OCI-LY3 (cell line): ENCODE data around the gene TFAP2B.

Experiments
- H2AFZ ChIP-seq: fragments of 200-600, 300-600 bp; shearing (Covaris generic); 2 replicates; pipeline ENCODE4 v1.6.0; 2014; ENCODE audit warnings: antibody characterized with exemption, low read depth, low read length
- H3K27ac ChIP-seq: fragments of 200-600, 300-600 bp; sonication (generic); 2 replicates; pipeline ENCODE4 v1.5.1; 2014; ENCODE audit warnings: mild to moderate bottlenecking, low read length, moderate library complexity, mixed read lengths
- H3K27me3 ChIP-seq: fragments of 200-600, 300-600 bp; sonication (generic); 2 replicates; pipeline ENCODE4 v1.6.1; 2014; ENCODE audit warnings: low read depth, low read length, mixed read lengths
- H3K36me3 ChIP-seq: fragments of 200-600, 300-600 bp; sonication (generic); replicated peaks from 2 replicates; pipeline ENCODE3; 2014; ENCODE audit warnings: low read depth, low read length, mixed read lengths
- H3K4me1 ChIP-seq: fragments of 300-600, 200-600 bp; sonication (generic); 2 replicates; pipeline ENCODE4 v1.6.1; 2014; ENCODE audit warnings: low read length, mixed read lengths
- H3K4me2 ChIP-seq: fragments of 200-600, 300-600 bp; sonication (generic); 2 replicates; pipeline ENCODE4 v1.6.1; 2014; ENCODE audit warnings: low read length, mixed read lengths
- H3K4me3 ChIP-seq: fragments of 300-600, 200-600 bp; sonication (generic); 2 replicates; pipeline ENCODE4 v1.5.1; 2014; ENCODE audit warnings: antibody characterized with exemption, mild to moderate bottlenecking, low read length, moderate library complexity
- H3K79me2 ChIP-seq: fragments of 300-600, 200-600 bp; shearing (Covaris generic); 2 replicates; pipeline ENCODE4 v1.6.1; 2014; ENCODE audit warnings: mild to moderate bottlenecking, low read length, mixed read lengths
- H3K9ac ChIP-seq: fragments of 300-600, 200-600 bp; shearing (Covaris generic); 2 replicates; pipeline ENCODE4 v1.6.0; 2014; ENCODE audit warnings: mild to moderate bottlenecking, low read length, moderate library complexity
- H3K9me3 ChIP-seq: fragments of 200-600, 300-600 bp; shearing (Covaris generic); 2 replicates; pipeline ENCODE4 v1.6.1; 2014; ENCODE audit warnings: low read length, mixed read lengths; ENCODE audit not compliant: insufficient read depth
- H4K20me1 ChIP-seq: fragments of 200-600, 300-600 bp; sonication (generic); 2 replicates; pipeline ENCODE4 v1.6.1; 2016; ENCODE audit warnings: low read length, mixed read lengths; ENCODE audit not compliant: insufficient read depth
- EZH2phosphoT487 ChIP-seq: fragments of 200-600 bp; shearing (Covaris generic); IDR thresholded peaks from 2 replicates; pipeline ENCODE4 v1.6.1; 2018; ENCODE audit warnings: antibody characterized with exemption, mixed run types, low read depth
- TF ChIP-seq, protein P1 (sequence below): fragments of 200-600, 300-600 bp; sonication (generic); IDR thresholded peaks from 2 replicates; pipeline ENCODE4 v1.5.1; 2014; ENCODE audit warnings: antibody characterized with exemption, low read length, low read depth

TFAP2B gene

DNA sequence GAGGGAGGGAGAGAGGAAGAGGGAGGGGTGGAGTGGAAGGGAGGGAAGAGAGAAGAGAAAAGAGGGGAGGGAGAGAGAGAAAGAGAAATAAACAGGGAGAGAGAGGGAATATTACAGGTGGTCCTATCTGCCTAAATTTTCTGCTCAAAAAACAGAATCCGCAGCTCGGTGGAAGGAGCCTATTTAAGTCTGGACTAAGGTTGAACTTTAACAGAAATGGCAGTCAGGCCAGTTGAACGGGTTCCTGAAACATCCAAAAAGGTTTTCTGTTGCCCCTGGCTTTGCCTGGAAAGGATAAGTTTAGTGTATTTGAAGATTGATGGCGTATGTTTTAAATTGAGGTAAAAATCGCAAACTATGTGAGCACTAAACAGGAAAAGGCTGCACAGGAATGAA lies 2.2 kb downstream of the TFAP2B start:
- H3K27me3 ChIP-seq: peaks cover 20% of the 10 kb centered on the region
- no peak overlapping the region for H2AFZ ChIP-seq
- no peaks in the 10 kb centered on the region for H3K4me1 ChIP-seq
- no peaks in the 10 kb centered on the region for H4K20me1 ChIP-seq
- H3K27ac ChIP-seq: no peak overlapping the region
- H3K4me3 ChIP-seq: no peak overlapping the region
- no peak for TF ChIP-seq EZH2phosphoT487
- TF ChIP-seq, protein P1, sequence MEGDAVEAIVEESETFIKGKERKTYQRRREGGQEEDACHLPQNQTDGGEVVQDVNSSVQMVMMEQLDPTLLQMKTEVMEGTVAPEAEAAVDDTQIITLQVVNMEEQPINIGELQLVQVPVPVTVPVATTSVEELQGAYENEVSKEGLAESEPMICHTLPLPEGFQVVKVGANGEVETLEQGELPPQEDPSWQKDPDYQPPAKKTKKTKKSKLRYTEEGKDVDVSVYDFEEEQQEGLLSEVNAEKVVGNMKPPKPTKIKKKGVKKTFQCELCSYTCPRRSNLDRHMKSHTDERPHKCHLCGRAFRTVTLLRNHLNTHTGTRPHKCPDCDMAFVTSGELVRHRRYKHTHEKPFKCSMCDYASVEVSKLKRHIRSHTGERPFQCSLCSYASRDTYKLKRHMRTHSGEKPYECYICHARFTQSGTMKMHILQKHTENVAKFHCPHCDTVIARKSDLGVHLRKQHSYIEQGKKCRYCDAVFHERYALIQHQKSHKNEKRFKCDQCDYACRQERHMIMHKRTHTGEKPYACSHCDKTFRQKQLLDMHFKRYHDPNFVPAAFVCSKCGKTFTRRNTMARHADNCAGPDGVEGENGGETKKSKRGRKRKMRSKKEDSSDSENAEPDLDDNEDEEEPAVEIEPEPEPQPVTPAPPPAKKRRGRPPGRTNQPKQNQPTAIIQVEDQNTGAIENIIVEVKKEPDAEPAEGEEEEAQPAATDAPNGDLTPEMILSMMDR: no peak
- H3K4me2 ChIP-seq: no peak overlapping the region
- no peak overlapping the region for H3K9ac ChIP-seq
- H3K9me3 ChIP-seq: no peaks in the 10 kb centered on the region
- H3K79me2 ChIP-seq: no peaks in the 10 kb centered on the region
- H3K36me3 ChIP-seq: no peaks in the 10 kb centered on the region

DNA sequence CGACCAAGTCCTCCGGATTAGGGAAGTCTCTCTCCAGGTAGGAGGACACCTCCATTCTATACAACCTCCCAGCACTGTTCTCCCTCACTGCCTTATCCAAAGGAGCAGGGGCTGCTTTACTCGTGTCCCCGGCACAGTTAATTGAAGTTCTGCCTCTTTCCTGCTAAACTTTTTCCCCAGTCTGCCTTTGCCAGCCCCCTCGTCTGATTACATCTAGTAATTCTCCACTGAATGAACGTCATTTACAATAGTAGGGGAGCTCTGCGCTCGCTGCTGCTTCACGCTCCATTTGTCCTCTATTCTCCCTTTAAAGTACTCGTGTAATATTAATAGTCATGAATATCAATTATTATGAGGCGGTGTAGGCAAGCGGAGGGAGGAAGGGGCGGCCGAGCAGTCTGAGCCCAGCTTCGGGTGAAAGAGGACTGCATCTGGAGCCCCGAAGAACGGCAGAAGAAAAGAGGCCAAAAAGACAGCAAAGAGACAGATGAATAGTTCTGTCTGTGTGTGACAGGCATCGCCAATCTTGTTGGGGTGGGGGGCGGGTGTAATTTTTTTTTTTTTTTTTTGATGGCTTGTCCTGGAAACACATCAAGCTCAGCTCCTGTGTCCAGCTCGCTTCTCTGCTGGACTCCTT lies 2.9 kb downstream of the TFAP2B start:
- no peaks in the 10 kb centered on the region for H3K9me3 ChIP-seq
- no peak overlapping the region for H2AFZ ChIP-seq
- H3K27ac ChIP-seq: no peak overlapping the region
- H3K4me2 ChIP-seq: no peak overlapping the region
- peaks cover 20% of the 10 kb centered on the region for H3K27me3 ChIP-seq
- H3K4me1 ChIP-seq: no peaks in the 10 kb centered on the region
- H4K20me1 ChIP-seq: no peaks in the 10 kb centered on the region
- H3K9ac ChIP-seq: no peak overlapping the region
- H3K36me3 ChIP-seq: no peaks in the 10 kb centered on the region
- H3K4me3 ChIP-seq: no peak overlapping the region
- TF ChIP-seq, protein P1: no peak
- no peak for TF ChIP-seq EZH2phosphoT487
- H3K79me2 ChIP-seq: no peaks in the 10 kb centered on the region

DNA sequence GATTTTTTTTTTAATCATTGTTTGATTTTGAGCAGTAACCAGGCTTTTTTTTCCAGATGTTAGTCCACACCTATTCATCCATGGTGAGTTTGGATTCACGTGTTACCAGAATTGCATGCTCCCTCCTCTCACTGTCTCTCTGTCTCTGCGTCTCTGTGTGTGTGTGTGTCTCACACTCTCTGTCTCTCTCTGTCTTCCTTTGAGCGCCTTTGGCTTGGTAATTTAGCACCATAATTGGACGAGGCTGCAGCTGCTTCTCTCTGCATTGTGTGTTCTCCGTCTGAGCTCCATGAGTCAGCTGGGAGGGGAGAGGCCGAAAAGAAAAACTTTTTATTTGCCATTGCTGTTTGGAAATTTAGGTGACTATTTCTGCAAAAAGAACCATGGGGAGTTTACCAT lies 3.4 kb downstream of the TFAP2B start:
- no peaks in the 10 kb centered on the region for H3K4me1 ChIP-seq
- no peaks in the 10 kb centered on the region for H4K20me1 ChIP-seq
- no peak overlapping the region for H2AFZ ChIP-seq
- no peak overlapping the region for H3K9ac ChIP-seq
- no peak overlapping the region for H3K4me3 ChIP-seq
- H3K27ac ChIP-seq: no peak overlapping the region
- H3K79me2 ChIP-seq: no peaks in the 10 kb centered on the region
- no peak for TF ChIP-seq EZH2phosphoT487
- TF ChIP-seq, protein P1: no peak
- H3K9me3 ChIP-seq: no peaks in the 10 kb centered on the region
- no peaks in the 10 kb centered on the region for H3K36me3 ChIP-seq
- no peak overlapping the region for H3K4me2 ChIP-seq
- peaks cover 15% of the 10 kb centered on the region for H3K27me3 ChIP-seq

DNA sequence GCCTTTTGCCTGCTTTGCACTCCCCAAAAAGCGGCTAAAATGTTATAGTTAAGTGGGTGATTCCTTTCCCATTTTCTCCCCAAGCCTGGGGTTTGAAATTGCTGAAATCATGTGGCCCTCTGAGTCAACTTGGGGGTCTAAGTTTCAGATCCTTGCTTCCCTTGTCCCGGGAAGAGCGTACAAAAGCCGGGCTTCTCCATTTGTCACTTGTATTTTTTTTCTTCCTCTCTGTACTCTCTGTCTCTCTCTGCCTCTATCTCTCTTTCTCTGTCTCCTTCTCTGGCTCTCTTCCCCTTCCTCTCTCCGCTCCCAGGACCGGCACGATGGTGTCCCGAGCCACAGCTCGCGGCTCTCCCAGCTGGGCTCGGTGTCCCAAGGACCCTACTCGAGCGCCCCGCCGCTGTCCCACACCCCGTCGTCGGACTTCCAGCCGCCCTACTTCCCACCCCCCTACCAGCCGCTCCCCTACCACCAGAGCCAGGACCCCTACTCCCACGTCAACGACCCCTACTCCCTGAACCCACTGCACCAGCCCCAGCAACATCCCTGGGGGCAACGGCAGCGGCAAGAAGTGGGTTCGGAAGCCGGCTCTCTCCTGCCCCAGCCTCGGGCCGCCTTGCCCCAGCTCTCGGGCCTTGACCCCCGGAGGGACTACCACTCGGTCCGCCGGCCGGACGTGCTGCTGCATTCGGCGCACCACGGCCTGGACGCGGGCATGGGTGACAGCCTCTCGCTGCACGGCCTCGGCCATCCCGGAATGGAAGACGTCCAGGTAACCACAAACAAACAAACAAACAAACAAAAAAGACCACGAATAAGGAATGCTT lies 4.6 kb downstream of the TFAP2B start:
- Histone ChIP-seq H3K27ac (no peak overlapping the region), H3K4me1 (no peaks in the 10 kb centered on the region), H3K9me3 (no peaks in the 10 kb centered on the region), H3K9ac (no peak overlapping the region), H3K79me2 (no peaks in the 10 kb centered on the region), H3K27me3 (peaks cover 4% of the 10 kb centered on the region; the same call in 1 of the 2 replicates), H3K36me3 (no peaks in the 10 kb centered on the region), H3K4me2 (no peak overlapping the region), H2AFZ (no peak overlapping the region), H4K20me1 (no peaks in the 10 kb centered on the region), H3K4me3 (no peak overlapping the region)
- TF ChIP-seq, protein P1: no peak
- no peak for TF ChIP-seq EZH2phosphoT487
